MM.1S (cell line): Measurements from ENCODE around the gene FAM174C.

Experiments
- DNase-seq: peaks from one replicate; pipeline ENCODE4 v3.0.0-alpha.2; 2015
- H2AFZ ChIP-seq: fragments of 300-600 bp; sonication (generic); 2 replicates; pipeline ENCODE4 v1.6.0; 2016; ENCODE audit warnings: antibody characterized with exemption, low read length
- H3F3A ChIP-seq: fragments of 300-600 bp; sonication (generic); 2 replicates; pipeline ENCODE4 v1.6.1; 2016; ENCODE audit warnings: mild to moderate bottlenecking, antibody characterized with exemption, low read length, moderate library complexity, mixed read lengths; ENCODE audit not compliant: insufficient read depth
- H3K27ac ChIP-seq: fragments of 300-600 bp; sonication (generic); 2 replicates; pipeline ENCODE4 v1.5.1; 2016; ENCODE audit warnings: mild to moderate bottlenecking, low read length
- H3K27me3 ChIP-seq: fragments of 300-600 bp; sonication (generic); replicated peaks from 2 replicates; pipeline ENCODE4 v1.6.0; 2016; ENCODE audit warnings: low read length; ENCODE audit not compliant: insufficient read depth
- H3K36me3 ChIP-seq: fragments of 300-600 bp; sonication (generic); replicated peaks from 2 replicates; pipeline ENCODE4 v1.6.1; 2016; ENCODE audit warnings: mild to moderate bottlenecking, low read length, mixed read lengths; ENCODE audit not compliant: insufficient read depth
- H3K4me1 ChIP-seq: fragments of 300-600 bp; sonication (generic); 2 replicates; pipeline ENCODE4 v1.6.1; 2016; ENCODE audit warnings: low read length, mixed read lengths
- H3K4me2 ChIP-seq: fragments of 300-600 bp; sonication (generic); 2 replicates; pipeline ENCODE4 v1.6.0; 2016; ENCODE audit warnings: low read depth, low read length
- H3K4me3 ChIP-seq: fragments of 300-600 bp; sonication (generic); 2 replicates; pipeline ENCODE4 v1.5.1; 2016; ENCODE audit warnings: low read length, mixed read lengths
- H3K79me2 ChIP-seq: fragments of 300-600 bp; sonication (generic); 2 replicates; pipeline ENCODE4 v1.6.1; 2016; ENCODE audit warnings: mixed run types, low read length, mixed read lengths
- H3K9ac ChIP-seq: fragments of 300-600 bp; sonication (generic); 2 replicates; pipeline ENCODE4 v1.6.1; 2016; ENCODE audit warnings: low read length, mixed read lengths
- H3K9me2 ChIP-seq: fragments of 300-600 bp; sonication (generic); replicated peaks from 2 replicates; pipeline ENCODE4 v1.6.1; 2016; ENCODE audit warnings: mild to moderate bottlenecking, low read length, mixed read lengths; ENCODE audit not compliant: insufficient read depth
- H3K9me3 ChIP-seq: fragments of 300-600 bp; sonication (generic); replicated peaks from 2 replicates; pipeline ENCODE4 v1.6.1; 2016; ENCODE audit warnings: mild to moderate bottlenecking, low read length, mixed read lengths; ENCODE audit not compliant: insufficient read depth
- H4K20me1 ChIP-seq: fragments of 300-600 bp; sonication (generic); 2 replicates; pipeline ENCODE4 v1.6.1; 2016; ENCODE audit warnings: mild to moderate bottlenecking, low read length, moderate library complexity, mixed read lengths; ENCODE audit not compliant: insufficient read depth
- CTCF ChIP-seq: fragments of 300-600 bp; sonication (generic); IDR thresholded peaks from 2 replicates; pipeline ENCODE4 v1.5.1; 2016; ENCODE audit warnings: antibody characterized with exemption, low read length, mixed read lengths
- EZH2 ChIP-seq: fragments of 300-600 bp; sonication (generic); optimal IDR thresholded peaks from 2 replicates; pipeline ENCODE3; 2017; ENCODE audit warnings: low read depth, mild to moderate bottlenecking, antibody characterized with exemption, low read length, mixed read lengths
- EZH2phosphoT487 ChIP-seq: fragments of 300-600 bp; sonication (generic); IDR thresholded peaks from 2 replicates; pipeline ENCODE4 v1.6.1; 2018; ENCODE audit warnings: antibody characterized with exemption, low read length

The FAM174C gene

GRCh38 chr19:1288226-1288612 is 12.9 kb downstream of the FAM174C start:
- no peak for TF ChIP-seq CTCF
- no peak for TF ChIP-seq EZH2phosphoT487
- no peak for TF ChIP-seq EZH2
- no peak overlapping the region for H3K9ac ChIP-seq
- DNase-seq, result no peak
- no peak overlapping the region for H2AFZ ChIP-seq
- no peaks in the 10 kb centered on the region for H3K9me3 ChIP-seq
- H3K4me1 ChIP-seq, result no peaks in the 10 kb centered on the region
- peaks cover 92% of the 10 kb centered on the region for H3K27me3 ChIP-seq
- no peak overlapping the region for H3K4me3 ChIP-seq
- H3K9me2 ChIP-seq, result no peaks in the 10 kb centered on the region
- H3F3A ChIP-seq, result no peaks in the 10 kb centered on the region
- no peaks in the 10 kb centered on the region for H3K36me3 ChIP-seq
- H3K79me2 ChIP-seq, result no peaks in the 10 kb centered on the region
- no peaks in the 10 kb centered on the region for H4K20me1 ChIP-seq
- no peak overlapping the region for H3K4me2 ChIP-seq
- no peak overlapping the region for H3K27ac ChIP-seq

GRCh38 chr19:1288833-1289685 is 13.7 kb downstream of the FAM174C start:
- Histone ChIP-seq H3K9me3 (no peaks in the 10 kb centered on the region), H3F3A (no peaks in the 10 kb centered on the region), H3K9ac (no peak overlapping the region), H3K36me3 (no peaks in the 10 kb centered on the region), H3K9me2 (no peaks in the 10 kb centered on the region), H4K20me1 (no peaks in the 10 kb centered on the region), H3K4me2 (no peak overlapping the region), H3K27me3 (peaks cover 92% of the 10 kb centered on the region), H3K4me3 (no peak overlapping the region), H2AFZ (no peak overlapping the region), H3K79me2 (no peaks in the 10 kb centered on the region), H3K27ac (no peak overlapping the region), H3K4me1 (no peaks in the 10 kb centered on the region)
- no peak for DNase-seq
- TF ChIP-seq EZH2, result no peak
- no peak for TF ChIP-seq EZH2phosphoT487
- no peak for TF ChIP-seq CTCF

GRCh38 chr19:1289686-1290025 is 14.3 kb downstream of the FAM174C start:
- Histone ChIP-seq H3K4me2 (no peak overlapping the region), H3K9me2 (no peaks in the 10 kb centered on the region), H3K27me3 (peaks cover 92% of the 10 kb centered on the region), H3K27ac (no peak overlapping the region), H3K9me3 (no peaks in the 10 kb centered on the region), H3K9ac (no peak overlapping the region), H3K4me3 (no peak overlapping the region), H2AFZ (no peak overlapping the region), H3K79me2 (no peaks in the 10 kb centered on the region), H4K20me1 (no peaks in the 10 kb centered on the region), H3K36me3 (no peaks in the 10 kb centered on the region), H3K4me1 (no peaks in the 10 kb centered on the region), H3F3A (no peaks in the 10 kb centered on the region)
- DNase-seq, result no peak
- TF ChIP-seq EZH2, result no peak

GRCh38 chr19:1290196-1290702 is 14.9 kb downstream of the FAM174C start:
- no peak overlapping the region for H3K4me3 ChIP-seq
- H3K9me2 ChIP-seq, result no peaks in the 10 kb centered on the region
- no peak overlapping the region for H2AFZ ChIP-seq
- H3K9me3 ChIP-seq, result no peaks in the 10 kb centered on the region
- TF ChIP-seq EZH2phosphoT487, result no peak
- TF ChIP-seq CTCF, result no peak
- no peak for TF ChIP-seq EZH2
- no peaks in the 10 kb centered on the region for H3K36me3 ChIP-seq
- H3K9ac ChIP-seq, result no peak overlapping the region
- no peak overlapping the region for H3K27ac ChIP-seq
- no peaks in the 10 kb centered on the region for H3F3A ChIP-seq
- DNase-seq, result no peak
- H3K79me2 ChIP-seq, result no peaks in the 10 kb centered on the region
- peaks cover 92% of the 10 kb centered on the region for H3K27me3 ChIP-seq
- no peaks in the 10 kb centered on the region for H3K4me1 ChIP-seq
- H4K20me1 ChIP-seq, result no peaks in the 10 kb centered on the region
- no peak overlapping the region for H3K4me2 ChIP-seq
